Measurements from ENCODE around the gene ULK1. TPM values are rescaled to one million over a fixed set of nuclear protein-coding genes. Genes with fewer than 3 reads are reported as not detected.

Gene ULK1
- total RNA-seq, 1 donor from 2014 or later = 14.7 TPM

GRCh38 chr12:131908092-131909080 is 14.0 kb downstream of the ULK1 start:
- Histone ChIP-seq H3K27me3 (ENCODE audit: control insufficient read depth, insufficient read depth, low read length) (no peaks in the 10 kb centered on the region), H3K36me3 (ENCODE audit: control insufficient read depth, insufficient read depth, low read length) (peaks cover 2% of the 10 kb centered on the region), H3K4me3 (ENCODE audit: low read depth, low read length) (no peak overlapping the region)
- no peak for TF ChIP-seq CTCF (IDR thresholded peaks at IDR 0.05; ENCODE audit: insufficient read depth, low read length, poor library complexity, severe bottlenecking)
- DNase-seq (ENCODE audit: low read depth) = no peak

DNA sequence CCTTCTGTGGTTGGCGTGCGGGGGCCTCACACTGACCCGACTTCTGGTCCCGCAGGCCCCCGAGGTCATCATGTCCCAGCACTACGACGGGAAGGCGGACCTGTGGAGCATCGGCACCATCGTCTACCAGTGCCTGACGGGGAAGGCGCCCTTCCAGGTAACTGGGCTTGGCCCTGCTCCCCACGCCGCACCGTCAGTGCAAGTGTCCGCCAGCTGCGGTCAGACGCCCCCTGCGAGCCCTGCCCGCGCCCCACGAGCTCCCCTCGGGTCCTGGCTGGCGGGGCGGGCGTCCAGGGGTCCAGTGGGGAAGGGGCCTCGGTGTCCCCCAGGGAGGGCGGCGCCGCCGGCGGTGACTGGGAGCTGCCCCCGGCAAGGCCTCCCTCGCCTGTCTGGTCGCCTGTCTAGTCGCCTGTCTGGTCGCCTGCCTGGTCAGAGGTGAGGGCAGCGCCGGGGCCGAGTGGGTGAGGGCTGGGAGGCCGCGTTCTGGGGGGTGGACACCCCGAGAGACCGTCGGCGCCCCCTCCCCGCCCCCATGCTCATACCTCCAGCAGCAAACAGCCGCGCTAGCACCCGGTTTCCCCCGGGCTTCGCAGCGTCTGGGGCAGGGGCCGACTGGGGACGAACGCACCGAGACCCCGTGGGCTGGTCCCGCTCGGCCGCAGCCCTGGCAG is 14.8 kb downstream of the ULK1 start:
- DNase-seq (ENCODE audit: low read depth) = no peak
- H3K27me3 ChIP-seq (ENCODE audit: control insufficient read depth, insufficient read depth, low read length) = no peaks in the 10 kb centered on the region
- peaks cover 2% of the 10 kb centered on the region for H3K36me3 ChIP-seq (ENCODE audit: control insufficient read depth, insufficient read depth, low read length)
- H3K4me3 ChIP-seq (ENCODE audit: low read depth, low read length) = no peak overlapping the region
- no peak for TF ChIP-seq CTCF (IDR thresholded peaks at IDR 0.05; ENCODE audit: insufficient read depth, low read length, poor library complexity, severe bottlenecking)

DNA sequence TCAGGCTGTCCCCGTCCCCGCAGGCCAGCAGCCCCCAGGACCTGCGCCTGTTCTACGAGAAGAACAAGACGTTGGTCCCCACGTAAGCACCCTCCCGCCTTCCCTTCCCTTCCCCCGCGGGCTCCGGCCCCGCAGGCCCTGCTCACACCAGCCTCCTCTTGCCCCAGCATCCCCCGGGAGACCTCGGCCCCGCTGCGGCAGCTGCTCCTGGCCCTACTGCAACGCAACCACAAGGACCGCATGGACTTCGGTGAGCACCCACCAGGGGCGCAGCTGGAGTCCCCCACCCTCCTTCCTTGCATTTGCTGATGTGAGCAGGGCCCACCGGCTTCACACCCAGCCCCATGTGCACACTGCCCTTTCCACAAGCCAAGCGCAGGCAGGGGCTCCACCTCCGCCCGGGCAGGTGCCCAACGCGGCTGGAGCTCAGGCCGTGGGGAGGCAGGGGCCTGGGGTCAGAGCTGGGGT is 15.4 kb downstream of the ULK1 start:
- peaks cover 2% of the 10 kb centered on the region for H3K36me3 ChIP-seq (ENCODE audit: control insufficient read depth, insufficient read depth, low read length)
- TF ChIP-seq CTCF (IDR thresholded peaks at IDR 0.05; ENCODE audit: insufficient read depth, low read length, poor library complexity, severe bottlenecking) = no peak
- no peak for DNase-seq (ENCODE audit: low read depth)

DNA sequence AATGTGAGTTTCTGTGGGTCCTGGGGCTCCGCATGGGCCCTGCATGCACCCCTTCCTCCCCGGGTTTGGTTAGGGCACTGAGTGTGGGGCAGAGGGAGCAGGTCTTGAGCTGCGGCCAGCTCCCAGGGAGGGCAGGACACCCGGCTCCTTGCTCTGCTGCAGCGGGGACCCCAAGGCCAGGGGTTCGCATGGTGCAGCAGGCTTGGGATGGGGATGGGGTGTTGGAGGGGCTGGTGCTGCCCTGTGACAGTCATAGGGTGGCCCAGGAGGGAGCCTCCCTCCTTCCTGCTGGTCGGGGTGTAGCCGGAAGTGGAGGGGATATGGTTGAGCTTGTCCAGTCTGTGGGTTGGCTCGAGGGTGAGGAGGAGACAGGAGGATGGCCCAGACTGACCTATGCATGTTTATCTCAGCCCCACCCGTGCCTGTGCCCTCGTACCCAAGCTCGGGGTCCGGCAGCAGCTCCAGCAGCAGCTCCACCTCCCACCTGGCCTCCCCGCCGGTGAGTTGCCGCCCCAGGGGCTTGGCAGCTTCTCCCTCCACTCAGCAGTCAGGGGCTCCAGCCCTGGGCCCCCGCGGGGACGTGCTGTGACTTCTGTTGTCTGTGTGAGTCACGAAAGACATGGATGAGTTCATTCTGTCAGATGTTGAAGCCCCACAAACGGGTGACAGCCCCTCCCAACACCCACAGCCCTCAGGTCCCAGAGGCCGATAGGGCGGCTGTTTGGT is 16.0 kb downstream of the ULK1 start:
- Histone ChIP-seq H3K36me3 (ENCODE audit: control insufficient read depth, insufficient read depth, low read length) (peaks cover 2% of the 10 kb centered on the region), H3K4me3 (ENCODE audit: low read depth, low read length) (no peak overlapping the region), H3K27me3 (ENCODE audit: control insufficient read depth, insufficient read depth, low read length) (no peaks in the 10 kb centered on the region)
- TF ChIP-seq CTCF (IDR thresholded peaks at IDR 0.05; ENCODE audit: insufficient read depth, low read length, poor library complexity, severe bottlenecking) = no peak
- DNase-seq (ENCODE audit: low read depth) = no peak

More for the DNA sequence above, 15.4 kb downstream of the ULK1 start:
- Histone ChIP-seq H3K4me3 (ENCODE audit: low read depth, low read length) (no peak overlapping the region), H3K27me3 (ENCODE audit: control insufficient read depth, insufficient read depth, low read length) (no peaks in the 10 kb centered on the region)

GRCh38 chr12:131911028-131911650 is 16.7 kb downstream of the ULK1 start:
- H3K27me3 ChIP-seq (ENCODE audit: control insufficient read depth, insufficient read depth, low read length) = no peaks in the 10 kb centered on the region
- peaks cover 2% of the 10 kb centered on the region for H3K36me3 ChIP-seq (ENCODE audit: control insufficient read depth, insufficient read depth, low read length)
- DNase-seq (ENCODE audit: low read depth) = no peak
- H3K4me3 ChIP-seq (ENCODE audit: low read depth, low read length) = no peak overlapping the region
- TF ChIP-seq CTCF (IDR thresholded peaks at IDR 0.05; ENCODE audit: insufficient read depth, low read length, poor library complexity, severe bottlenecking) = no peak

Data from kidney epithelial cell (primary cell).